Astrocyte of the cerebellum (primary cell): ENCODE measurements around the gene TRAPPC12.

ENCODE experiments used
- DNase-seq: peaks from one replicate; pipeline ENCODE4 v3.0.0-alpha.2; 2011; ENCODE audit warnings: low read depth
- H3K4me3 ChIP-seq: 2 replicates; pipeline ENCODE4 v1.5.1; 2011; ENCODE audit warnings: mild to moderate bottlenecking, low read depth, low read length, moderate library complexity
- CTCF ChIP-seq: IDR thresholded peaks from 2 replicates; pipeline ENCODE4 v1.5.1; 2012; ENCODE audit warnings: low read length, low read depth, moderate library complexity, mild to moderate bottlenecking; ENCODE audit errors: missing control alignments
- in situ Hi-C: cut with HindIII; loops from 2 replicates; pipeline ENCODE4 v1.10.0; 2017; ENCODE audit warnings: low sequenced_read_pairs

Gene TRAPPC12

DNA sequence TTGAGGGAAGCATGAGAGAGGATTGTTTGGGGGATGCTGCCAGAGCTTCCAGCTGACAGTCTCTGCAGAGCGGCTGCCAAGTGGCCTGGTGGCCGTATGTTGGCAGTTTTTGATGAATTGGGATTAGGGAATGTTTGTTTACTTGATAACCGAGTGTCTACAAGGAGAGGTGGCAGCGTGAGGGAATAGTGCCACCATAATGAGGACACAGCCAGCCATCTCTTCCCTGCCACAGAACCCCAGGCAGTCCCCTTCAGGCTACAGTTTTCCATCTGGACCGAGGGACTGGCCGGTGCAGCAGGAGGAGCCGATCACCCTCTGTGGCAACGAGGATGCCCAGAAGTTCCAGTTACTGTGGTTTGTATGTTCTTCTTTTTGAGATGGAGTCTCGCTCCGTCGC, 55.2 kb downstream of the TRAPPC12 start:
- TF ChIP-seq CTCF, result no peak
- in situ Hi-C loops, result no loop called here
- no peak for DNase-seq
- H3K4me3 ChIP-seq, result no peak overlapping the region

DNA sequence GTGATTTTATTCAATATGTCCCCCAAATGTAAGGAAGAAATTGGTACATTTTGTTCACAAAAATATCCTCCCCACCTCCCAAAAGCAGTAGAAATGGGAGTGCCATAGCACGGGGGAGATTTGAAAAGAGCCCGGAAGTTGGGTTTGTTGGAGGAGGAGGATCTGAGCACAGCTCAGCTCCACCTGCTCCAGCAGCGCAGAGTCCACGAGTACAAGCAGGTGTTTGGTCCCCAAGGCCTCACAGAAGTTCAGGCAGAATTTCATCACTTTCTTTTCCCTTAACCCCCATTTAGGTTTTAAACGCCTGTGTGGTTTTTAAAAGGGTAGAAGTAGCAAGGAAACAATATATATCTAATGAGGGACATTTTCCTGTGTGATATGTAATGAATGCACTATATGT, 56.0 kb downstream of the TRAPPC12 start:
- no peak for TF ChIP-seq CTCF
- H3K4me3 ChIP-seq, result no peak overlapping the region
- DNase-seq, result no peak
- in situ Hi-C loops, result no loop called here

DNA sequence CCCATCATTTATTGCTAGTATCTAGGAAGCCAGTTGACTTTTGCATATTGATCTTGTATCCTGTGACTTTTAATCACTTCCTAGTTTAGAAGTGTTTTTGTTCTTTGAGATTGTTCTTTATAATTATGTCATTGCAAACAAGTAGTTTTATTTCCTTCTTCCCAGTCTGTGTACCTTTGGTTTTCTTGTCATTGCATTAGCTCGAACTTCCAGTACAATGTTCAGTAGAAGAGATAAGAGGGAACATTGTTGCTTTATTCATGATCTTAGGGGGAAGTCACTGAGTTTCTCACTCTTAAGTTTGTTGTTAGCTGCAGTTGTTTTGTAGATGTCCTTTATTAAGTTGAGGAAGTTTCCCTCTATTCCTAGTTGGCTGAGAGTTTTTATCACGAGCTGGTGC, 61.0 kb downstream of the TRAPPC12 start:
- H3K4me3 ChIP-seq, result no peak overlapping the region
- DNase-seq, result no peak
- in situ Hi-C loops, result no loop called here
- TF ChIP-seq CTCF, result no peak

GRCh38 chr2:3441465-3441864, 62.0 kb downstream of the TRAPPC12 start:
- in situ Hi-C loops, result no loop called here
- no peak overlapping the region for H3K4me3 ChIP-seq
- no peak for DNase-seq
- no peak for TF ChIP-seq CTCF

GRCh38 chr2:3442185-3442584, 62.7 kb downstream of the TRAPPC12 start:
- TF ChIP-seq CTCF, result no peak
- no peak overlapping the region for H3K4me3 ChIP-seq
- DNase-seq, result no peak
- in situ Hi-C loops, result no loop called here

DNA sequence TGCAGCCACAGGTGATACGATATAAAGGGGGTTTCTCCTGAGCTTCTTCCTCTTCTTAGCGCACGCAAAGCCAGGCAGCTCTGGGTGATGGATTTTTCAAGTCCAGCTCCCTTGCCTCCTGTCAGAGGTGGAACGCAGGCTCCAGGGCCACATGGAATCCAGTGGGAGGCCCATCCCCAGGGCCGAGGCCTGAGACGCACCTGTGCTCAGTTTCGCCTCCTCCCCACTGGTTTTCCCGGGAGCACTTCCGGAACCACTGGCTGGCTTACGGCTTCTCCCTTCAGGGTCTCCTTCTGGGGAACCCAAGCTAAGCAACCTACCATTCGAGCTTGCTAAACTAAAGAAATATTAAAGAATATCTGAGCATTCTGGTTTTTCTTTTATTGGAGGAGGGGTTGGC, 63.6 kb downstream of the TRAPPC12 start:
- H3K4me3 ChIP-seq, result no peak overlapping the region
- no peak for TF ChIP-seq CTCF
- in situ Hi-C loops, result no loop called here
- no peak for DNase-seq

DNA sequence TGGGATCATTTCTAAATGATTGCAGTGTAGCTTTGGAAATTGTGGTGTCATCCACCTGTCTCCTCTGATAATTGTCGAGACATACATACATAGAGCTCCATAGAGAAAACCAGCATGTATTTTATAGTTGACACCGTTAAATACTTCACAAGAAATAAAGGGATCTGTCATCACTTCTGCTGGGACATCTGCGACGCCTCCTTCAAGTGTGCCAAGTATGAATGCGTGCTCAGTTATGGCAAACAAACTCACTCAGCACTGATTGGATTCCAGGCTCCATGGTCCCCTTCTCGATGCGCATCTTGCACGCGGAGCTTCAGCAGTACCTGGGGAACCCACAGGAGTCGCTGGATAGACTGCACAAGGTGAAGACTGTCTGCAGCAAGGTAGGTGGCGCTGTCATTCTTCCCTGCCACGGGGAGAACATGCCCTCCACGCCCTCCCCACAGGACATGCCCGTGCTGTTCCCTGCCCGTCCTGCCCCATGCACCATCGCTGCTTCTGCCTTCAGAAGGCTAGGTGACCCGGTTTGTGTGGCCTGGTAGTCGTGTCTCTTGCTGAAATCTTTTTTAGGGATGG, 64.1 kb downstream of the TRAPPC12 start:
- no peak for DNase-seq
- H3K4me3 ChIP-seq, result no peak overlapping the region
- in situ Hi-C loops, result no loop called here
- TF ChIP-seq CTCF, result no peak
